ENCODE data around the gene DBN1. TPM values are rescaled to one million over a fixed set of nuclear protein-coding genes. Genes with fewer than 3 reads are reported as not detected.
"Not testable (repeated sequence)": the region's sequence is repeated elsewhere in the genome, so short reads cannot be mapped to it uniquely, and the experiment has no call there.

The DBN1 gene
- polyA plus RNA-seq, 4 donors, result 1.6 to 32.0 (median 14.2) TPM

DNA sequence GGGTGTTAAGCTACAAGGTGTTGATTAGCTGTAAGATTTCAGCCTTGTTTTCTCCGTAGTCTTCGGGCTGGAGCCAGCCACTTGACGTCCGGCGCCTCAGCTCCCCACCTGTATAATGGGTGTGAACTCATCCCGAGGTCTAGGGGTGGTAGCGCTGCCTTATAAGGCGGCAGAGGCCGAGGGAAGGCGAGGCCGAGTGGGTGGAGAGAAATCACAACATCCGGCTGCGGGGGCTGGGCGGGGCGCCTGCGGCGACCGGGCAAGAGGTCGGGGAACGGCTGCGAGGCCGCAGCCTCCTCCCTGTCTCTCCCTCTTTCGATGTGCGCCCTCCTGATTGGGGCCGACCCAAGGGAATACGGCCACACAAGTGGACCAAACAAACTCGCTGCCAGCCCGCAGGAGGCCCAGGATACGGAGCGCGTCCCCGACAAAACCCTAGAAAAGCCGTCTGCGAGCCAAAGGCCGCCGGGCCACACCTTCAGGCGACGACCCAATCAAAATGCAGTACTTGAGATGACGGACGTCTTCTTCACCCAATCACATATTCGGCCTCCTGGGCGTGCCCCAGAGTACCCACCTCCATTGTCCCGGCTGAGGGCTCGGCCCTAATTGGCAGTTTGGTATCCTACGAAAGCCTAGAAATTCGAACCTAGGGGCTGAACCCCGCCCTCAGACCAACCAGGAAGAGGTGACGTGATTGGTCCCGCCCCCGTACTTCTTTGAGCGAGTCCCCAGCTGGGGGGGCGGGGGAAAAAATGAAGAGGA is 47.5 kb downstream of the DBN1 start:
- FAIRE-seq, result peak; percentile 53
- H3K4me1 ChIP-seq (ENCODE audit: control insufficient read depth in 3 of 3, insufficient read depth in 2 of 3, low read depth in 1 of 3, low read length in 2 of 3), result peaks cover 0 to 23% (median 13%) of the 10 kb centered on the region in 3 donors
- WGBS, 3 donors, result 0% methylated on average over 44 to 52 of the region's 52 CpGs
- DNase-seq, result peak; percentile 100
- peak overlapping the region in 2 of 3 donors; percentile 41 to 54 for H3K4me3 ChIP-seq (ENCODE audit: low read depth in 1 of 3, low read length in 3 of 3)
- H3K36me3 ChIP-seq (ENCODE audit: control insufficient read depth in 3 of 3, insufficient read depth in 2 of 3, low read depth in 1 of 3, low read length in 3 of 3), result peaks cover 0 to 20% (median 0%) of the 10 kb centered on the region in 3 donors
- H3K27ac ChIP-seq (ENCODE audit: low read depth in 1 of 3, low read length in 2 of 3), result peak overlapping the region; percentile 88 to 100 (median 92)
- H3K9me3 ChIP-seq (ENCODE audit: control insufficient read depth in 2 of 2, insufficient read depth in 1 of 2, low read depth in 1 of 2, low read length in 1 of 2), result no peaks in the 10 kb centered on the region
- no peaks in the 10 kb centered on the region for H3K27me3 ChIP-seq (ENCODE audit: control insufficient read depth in 3 of 3, insufficient read depth in 3 of 3, low read length in 3 of 3)

DNA sequence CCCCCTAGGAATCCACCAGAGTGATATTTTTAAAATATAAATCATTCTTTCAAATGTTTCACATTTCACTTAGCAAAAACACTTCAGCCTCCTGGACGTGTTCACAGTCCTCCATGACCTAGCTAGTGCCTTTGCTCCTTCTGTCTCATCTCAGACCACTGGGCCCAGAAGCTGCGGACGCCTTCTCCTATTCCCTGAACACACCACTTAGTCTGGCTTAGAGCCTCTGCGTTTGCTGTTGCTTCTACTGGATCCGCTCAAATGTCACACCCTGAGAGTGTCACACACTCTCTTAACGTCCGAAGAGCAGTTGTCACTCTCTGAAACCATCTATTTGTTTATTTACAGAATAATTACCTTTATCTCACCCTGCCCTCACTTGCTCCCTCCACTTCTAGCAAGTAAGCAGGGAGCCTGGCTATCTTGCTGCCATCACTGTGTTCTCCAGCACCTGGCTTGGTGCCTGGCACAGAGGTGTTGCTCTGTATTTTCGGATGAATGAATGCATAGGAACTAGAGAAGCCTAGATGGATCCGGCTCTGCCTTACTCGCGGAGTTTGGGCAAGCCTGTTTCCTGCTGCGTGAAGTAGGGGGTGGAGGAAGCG is 48.1 kb downstream of the DBN1 start:
- no peak for FAIRE-seq
- Histone ChIP-seq H3K36me3 (ENCODE audit: control insufficient read depth in 3 of 3, insufficient read depth in 2 of 3, low read depth in 1 of 3, low read length in 3 of 3) (peaks cover 0 to 13% (median 0%) of the 10 kb centered on the region in 3 donors), H3K27ac (ENCODE audit: low read depth in 1 of 3, low read length in 2 of 3) (peak overlapping the region; percentile 88 to 100 (median 92)), H3K9me3 (ENCODE audit: control insufficient read depth in 2 of 2, insufficient read depth in 1 of 2, low read depth in 1 of 2, low read length in 1 of 2) (no peaks in the 10 kb centered on the region), H3K4me1 (ENCODE audit: control insufficient read depth in 3 of 3, insufficient read depth in 2 of 3, low read depth in 1 of 3, low read length in 2 of 3) (peaks cover 0 to 23% (median 13%) of the 10 kb centered on the region in 3 donors), H3K4me3 (ENCODE audit: low read depth in 1 of 3, low read length in 3 of 3) (peak overlapping the region in 2 of 3 donors; percentile 25 to 54), H3K27me3 (ENCODE audit: control insufficient read depth in 3 of 3, insufficient read depth in 3 of 3, low read length in 3 of 3) (no peaks in the 10 kb centered on the region)
- 33 to 36% (median 35%) methylated on average over 13 of the region's 13 CpGs for WGBS, 3 donors
- peak in 1 of 2 donors; percentile 30 for DNase-seq

DNA sequence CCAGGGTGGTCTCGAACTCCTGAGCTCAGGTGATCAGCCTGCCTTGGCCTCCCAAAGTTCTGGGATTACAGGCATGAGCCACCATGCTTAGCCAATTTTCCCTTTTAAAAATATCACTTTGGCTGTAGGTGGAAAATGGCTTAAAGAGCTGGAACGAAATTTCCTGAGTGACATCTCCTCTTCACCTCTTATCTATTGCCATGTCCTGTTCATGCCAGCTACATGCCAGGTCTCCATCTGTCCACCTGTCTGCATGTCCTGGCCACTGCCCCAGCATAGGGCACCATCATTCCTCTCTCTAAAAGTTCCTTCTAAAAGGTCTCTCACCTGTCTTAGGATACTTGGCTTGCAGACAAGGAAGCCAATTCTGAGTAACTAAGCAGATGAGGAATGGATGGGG is 49.8 kb downstream of the DBN1 start:
- WGBS, 3 donors, result 89 to 94% (median 93%) methylated on average over 2 of the region's 2 CpGs
- Histone ChIP-seq H3K27me3 (ENCODE audit: control insufficient read depth in 3 of 3, insufficient read depth in 3 of 3, low read length in 3 of 3) (no peaks in the 10 kb centered on the region), H3K4me3 (ENCODE audit: low read depth in 1 of 3, low read length in 3 of 3) (no peak overlapping the region), H3K9me3 (ENCODE audit: control insufficient read depth in 2 of 2, insufficient read depth in 1 of 2, low read depth in 1 of 2, low read length in 1 of 2) (no peaks in the 10 kb centered on the region), H3K27ac (ENCODE audit: low read depth in 1 of 3, low read length in 2 of 3) (no peak overlapping the region), H3K4me1 (ENCODE audit: control insufficient read depth in 3 of 3, insufficient read depth in 2 of 3, low read depth in 1 of 3, low read length in 2 of 3) (peaks cover 0 to 23% (median 10%) of the 10 kb centered on the region in 3 donors), H3K36me3 (ENCODE audit: control insufficient read depth in 3 of 3, insufficient read depth in 2 of 3, low read depth in 1 of 3, low read length in 3 of 3) (peaks cover 0 to 2% (median 0%) of the 10 kb centered on the region in 3 donors)
- no peak for FAIRE-seq
- DNase-seq, result no peak

DNA sequence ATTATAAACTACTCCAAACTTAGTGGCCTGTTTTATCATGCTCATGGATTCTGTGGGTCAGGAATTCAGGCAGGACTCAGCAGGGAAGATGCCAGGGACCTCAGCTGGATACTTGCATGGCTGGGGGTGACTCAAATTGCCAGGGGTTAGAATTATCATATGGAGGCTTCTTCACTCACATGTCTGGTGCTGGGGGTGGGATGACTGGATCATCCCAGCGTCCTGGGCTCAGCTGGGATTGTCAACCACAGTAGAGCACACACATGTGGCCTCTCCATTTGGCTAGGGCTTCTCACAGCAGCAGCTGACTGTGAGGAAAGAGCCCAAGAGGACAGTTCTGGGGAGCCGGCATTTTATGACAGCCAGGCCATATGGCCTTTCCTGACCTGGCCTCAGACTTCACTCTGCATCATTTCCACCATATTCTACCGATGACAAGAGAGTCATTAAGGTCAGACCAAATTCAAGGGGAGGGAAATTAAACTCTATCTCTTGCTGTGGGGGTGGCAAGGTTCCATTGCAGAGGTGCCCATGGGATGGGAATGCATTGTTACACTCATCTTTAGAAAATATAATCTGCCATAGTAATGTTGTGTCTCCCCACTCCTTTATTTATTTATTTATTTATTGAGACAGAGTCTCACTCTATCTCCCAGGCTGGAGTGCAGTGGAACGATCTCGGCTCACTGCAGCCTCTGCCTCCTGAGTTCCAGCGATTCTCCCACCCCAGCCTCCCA is 52.2 kb downstream of the DBN1 start:
- no peaks in the 10 kb centered on the region for H3K9me3 ChIP-seq (ENCODE audit: control insufficient read depth in 2 of 2, insufficient read depth in 1 of 2, low read depth in 1 of 2, low read length in 1 of 2)
- DNase-seq (no peak), FAIRE-seq (no peak)
- H3K4me3 ChIP-seq (ENCODE audit: low read depth in 1 of 3, low read length in 3 of 3), result no peak overlapping the region
- no peaks in the 10 kb centered on the region for H3K36me3 ChIP-seq (ENCODE audit: control insufficient read depth in 3 of 3, insufficient read depth in 2 of 3, low read depth in 1 of 3, low read length in 3 of 3)
- no peaks in the 10 kb centered on the region for H3K27me3 ChIP-seq (ENCODE audit: control insufficient read depth in 3 of 3, insufficient read depth in 3 of 3, low read length in 3 of 3)
- 80 to 92% (median 92%) methylated on average over 6 of the region's 6 CpGs for WGBS, 3 donors
- peaks cover 0 to 6% (median 4%) of the 10 kb centered on the region in 3 donors for H3K4me1 ChIP-seq (ENCODE audit: control insufficient read depth in 3 of 3, insufficient read depth in 2 of 3, low read depth in 1 of 3, low read length in 2 of 3)
- H3K27ac ChIP-seq (ENCODE audit: low read depth in 1 of 3, low read length in 2 of 3), result no peak overlapping the region

DNA sequence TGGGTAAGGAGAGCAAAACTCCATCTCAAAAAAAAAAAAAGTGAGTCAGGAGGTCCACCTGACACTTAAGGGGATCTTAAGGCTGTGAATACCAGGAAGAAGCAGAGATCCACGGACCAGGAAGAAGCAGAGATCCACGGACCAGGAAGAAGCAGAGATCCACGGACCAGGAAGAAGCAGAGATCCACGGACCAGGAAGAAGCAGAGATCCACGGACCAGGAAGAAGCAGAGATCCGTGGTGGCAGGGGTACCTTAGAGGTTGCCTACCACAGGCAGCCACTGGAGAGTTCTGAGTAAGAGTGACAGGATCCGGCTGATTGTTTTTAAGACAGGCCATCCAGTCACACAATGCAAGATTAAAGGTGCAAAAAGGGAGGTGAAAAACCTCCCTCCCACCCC is 53.0 kb downstream of the DBN1 start:
- WGBS, 3 donors, result 27 to 65% (median 45%) methylated on average over 7 of the region's 7 CpGs
- not testable (repeated sequence) for H3K4me3 ChIP-seq (ENCODE audit: low read depth in 1 of 3, low read length in 3 of 3); FAIRE-seq

DNA sequence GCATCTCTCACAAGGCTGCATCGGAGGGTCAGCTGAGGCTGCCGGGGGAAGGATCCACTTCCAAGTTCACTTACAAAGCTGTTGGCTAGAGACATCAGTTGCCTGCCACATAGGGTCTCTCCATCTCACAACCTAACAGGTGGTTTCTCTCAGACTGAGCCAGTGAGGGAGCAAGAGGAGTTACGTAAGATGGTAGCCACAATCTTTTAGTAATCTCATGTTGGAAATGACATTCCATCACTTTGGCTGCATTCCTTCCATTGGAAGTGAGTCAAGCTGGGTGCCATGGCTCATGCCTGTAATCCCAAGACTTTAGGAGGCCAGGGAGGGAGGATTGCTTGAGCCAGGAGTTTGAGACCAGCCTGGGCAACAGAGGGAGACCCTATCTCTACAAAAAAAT is 54.4 kb downstream of the DBN1 start:
- no peak for DNase-seq
- H3K4me1 ChIP-seq (ENCODE audit: control insufficient read depth in 3 of 3, insufficient read depth in 2 of 3, low read depth in 1 of 3, low read length in 2 of 3), result peaks cover 0 to 4% (median 0%) of the 10 kb centered on the region in 3 donors
- no peaks in the 10 kb centered on the region for H3K36me3 ChIP-seq (ENCODE audit: control insufficient read depth in 3 of 3, insufficient read depth in 2 of 3, low read depth in 1 of 3, low read length in 3 of 3)
- H3K27ac ChIP-seq (ENCODE audit: low read depth in 1 of 3, low read length in 2 of 3), result no peak overlapping the region
- no peaks in the 10 kb centered on the region for H3K27me3 ChIP-seq (ENCODE audit: control insufficient read depth in 3 of 3, insufficient read depth in 3 of 3, low read length in 3 of 3)
- WGBS, 3 donors, result 77 to 92% (median 86%) methylated on average over 3 of the region's 3 CpGs
- no peak overlapping the region for H3K4me3 ChIP-seq (ENCODE audit: low read depth in 1 of 3, low read length in 3 of 3)
- FAIRE-seq, result no peak
- H3K9me3 ChIP-seq (ENCODE audit: control insufficient read depth in 2 of 2, insufficient read depth in 1 of 2, low read depth in 1 of 2, low read length in 1 of 2), result no peaks in the 10 kb centered on the region

More for the DNA sequence above, 53.0 kb downstream of the DBN1 start:
- H3K27me3 ChIP-seq (ENCODE audit: control insufficient read depth in 3 of 3, insufficient read depth in 3 of 3, low read length in 3 of 3); DNase-seq; H3K9me3 ChIP-seq (ENCODE audit: control insufficient read depth in 2 of 2, insufficient read depth in 1 of 2, low read depth in 1 of 2, low read length in 1 of 2); H3K27ac ChIP-seq (ENCODE audit: low read depth in 1 of 3, low read length in 2 of 3); H3K4me1 ChIP-seq (ENCODE audit: control insufficient read depth in 3 of 3, insufficient read depth in 2 of 3, low read depth in 1 of 3, low read length in 2 of 3); H3K36me3 ChIP-seq (ENCODE audit: control insufficient read depth in 3 of 3, insufficient read depth in 2 of 3, low read depth in 1 of 3, low read length in 3 of 3): not testable (repeated sequence)

DNA sequence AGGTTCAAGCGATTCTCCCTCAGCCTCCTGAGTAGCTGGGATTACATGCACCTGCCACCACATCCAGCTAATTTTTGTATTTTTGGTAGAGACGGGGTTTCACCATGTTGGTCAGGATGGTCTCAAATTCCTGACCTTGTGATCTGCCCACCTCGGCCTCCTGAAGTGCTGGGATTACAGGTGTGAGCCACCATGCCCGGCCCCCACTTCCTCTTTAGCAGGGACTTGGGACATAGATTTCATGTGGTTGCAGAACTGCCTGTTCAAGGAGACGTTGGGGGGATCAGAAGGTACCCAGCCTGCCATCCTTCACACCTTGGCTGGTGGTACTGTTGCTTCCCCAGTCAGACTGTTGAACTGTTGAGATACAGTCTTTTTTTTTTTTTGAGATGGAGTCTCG is 56.4 kb downstream of the DBN1 start:
- H3K4me3 ChIP-seq (ENCODE audit: low read depth in 1 of 3, low read length in 3 of 3); H3K27ac ChIP-seq (ENCODE audit: low read depth in 1 of 3, low read length in 2 of 3); H3K9me3 ChIP-seq (ENCODE audit: control insufficient read depth in 2 of 2, insufficient read depth in 1 of 2, low read depth in 1 of 2, low read length in 1 of 2); H3K4me1 ChIP-seq (ENCODE audit: control insufficient read depth in 3 of 3, insufficient read depth in 2 of 3, low read depth in 1 of 3, low read length in 2 of 3); H3K27me3 ChIP-seq (ENCODE audit: control insufficient read depth in 3 of 3, insufficient read depth in 3 of 3, low read length in 3 of 3); FAIRE-seq; H3K36me3 ChIP-seq (ENCODE audit: control insufficient read depth in 3 of 3, insufficient read depth in 2 of 3, low read depth in 1 of 3, low read length in 3 of 3); DNase-seq: not testable (repeated sequence)
- 85 to 88% (median 86%) methylated on average over 6 of the region's 6 CpGs for WGBS, 3 donors

DNA sequence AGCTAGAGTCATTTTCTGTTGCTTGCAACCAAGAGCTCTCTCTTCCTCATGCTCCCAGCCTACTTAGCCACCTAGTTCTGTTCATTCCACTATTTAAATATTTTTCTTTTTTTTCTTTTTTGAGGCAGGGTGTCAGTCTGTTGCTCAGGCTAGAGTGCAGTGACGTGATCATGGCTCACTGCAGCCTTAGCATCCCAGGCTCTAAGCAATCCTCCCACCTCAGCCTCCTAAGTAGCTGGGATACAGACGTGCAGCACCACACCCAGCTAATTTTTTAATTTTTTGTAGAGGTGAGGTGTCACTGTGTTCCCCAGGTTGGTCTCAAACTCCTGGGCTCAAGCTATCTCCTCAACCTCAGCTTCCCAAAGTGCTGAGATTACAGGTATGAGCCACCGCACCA is 59.0 kb downstream of the DBN1 start:
- H3K27me3 ChIP-seq (ENCODE audit: control insufficient read depth in 3 of 3, insufficient read depth in 3 of 3, low read length in 3 of 3), result no peaks in the 10 kb centered on the region
- no peak for DNase-seq
- H3K36me3 ChIP-seq (ENCODE audit: control insufficient read depth in 3 of 3, insufficient read depth in 2 of 3, low read depth in 1 of 3, low read length in 3 of 3), result no peaks in the 10 kb centered on the region
- FAIRE-seq, result no peak
- WGBS, 3 donors, result 77 to 90% (median 88%) methylated on average over 3 of the region's 3 CpGs
- H3K27ac ChIP-seq (ENCODE audit: low read depth in 1 of 3, low read length in 2 of 3), result no peak overlapping the region
- H3K4me1 ChIP-seq (ENCODE audit: control insufficient read depth in 3 of 3, insufficient read depth in 2 of 3, low read depth in 1 of 3, low read length in 2 of 3), result peaks cover 0 to 9% (median 4%) of the 10 kb centered on the region in 3 donors
- H3K9me3 ChIP-seq (ENCODE audit: control insufficient read depth in 2 of 2, insufficient read depth in 1 of 2, low read depth in 1 of 2, low read length in 1 of 2), result no peaks in the 10 kb centered on the region
- H3K4me3 ChIP-seq (ENCODE audit: low read depth in 1 of 3, low read length in 3 of 3), result no peak overlapping the region
